HG02623 (cell line): Measurements from ENCODE around the gene PID1.
"Not testable (repeated sequence)": the region's sequence is repeated elsewhere in the genome, so short reads cannot be mapped to it uniquely, and the experiment has no call there.

Experiments used
- ATAC-seq: cut with Tn5 transposase; IDR thresholded peaks from one replicate; pipeline ENCODE4 v1.9.1; 2021; ENCODE audit warnings: moderate library complexity; ENCODE audit not compliant: unreplicated experiment

PID1 gene

GRCh38 chr2:229220254-229220653, 50.8 kb downstream of the PID1 start:
- no peak for ATAC-seq

GRCh38 chr2:229218329-229218921, 52.7 kb downstream of the PID1 start:
- ATAC-seq = no peak

- no peak for ATAC-seq
These were observed 58.8 kb downstream of the PID1 start for GRCh38 chr2:229212241-229212640.

GRCh38 chr2:229210641-229211040, 60.4 kb downstream of the PID1 start:
- no peak for ATAC-seq

- no peak for ATAC-seq
These were observed 64.5 kb downstream of the PID1 start for GRCh38 chr2:229206548-229206947.

GRCh38 chr2:229205704-229206103, 65.4 kb downstream of the PID1 start:
- ATAC-seq = no peak

GRCh38 chr2:229202646-229203045, 68.4 kb downstream of the PID1 start:
- ATAC-seq = no peak

GRCh38 chr2:229201521-229201920, 69.6 kb downstream of the PID1 start:
- ATAC-seq = no peak

GRCh38 chr2:229199267-229199666, 71.8 kb downstream of the PID1 start:
- no peak for ATAC-seq

- ATAC-seq = no peak
These were observed 74.6 kb downstream of the PID1 start for GRCh38 chr2:229196448-229196847.

GRCh38 chr2:229195346-229195947, 75.6 kb downstream of the PID1 start:
- no peak for ATAC-seq

- ATAC-seq = no peak
These were observed 77.8 kb downstream of the PID1 start for GRCh38 chr2:229193281-229193680.

GRCh38 chr2:229191413-229191812, 79.7 kb downstream of the PID1 start:
- ATAC-seq = no peak

- not testable (repeated sequence) for ATAC-seq
These were observed 84.0 kb downstream of the PID1 start for GRCh38 chr2:229187123-229187522.

GRCh38 chr2:229181641-229182040, 89.4 kb downstream of the PID1 start:
- ATAC-seq = no peak

- no peak for ATAC-seq
These were observed 90.4 kb downstream of the PID1 start for GRCh38 chr2:229180658-229181057.

- ATAC-seq = no peak
These were observed 91.5 kb downstream of the PID1 start for GRCh38 chr2:229179628-229180027.

GRCh38 chr2:229178706-229179105, 92.4 kb downstream of the PID1 start:
- ATAC-seq = no peak

- no peak for ATAC-seq
These were observed 93.0 kb downstream of the PID1 start for GRCh38 chr2:229178117-229178516.

GRCh38 chr2:229176136-229176535, 95.0 kb downstream of the PID1 start:
- no peak for ATAC-seq

- ATAC-seq = no peak
These were observed 95.6 kb downstream of the PID1 start for GRCh38 chr2:229175497-229175863.

- ATAC-seq = no peak
These were observed 96.1 kb downstream of the PID1 start for GRCh38 chr2:229174794-229175496.
